Measurements from ENCODE around the gene HSD17B12. TPM values are rescaled to one million over a fixed set of nuclear protein-coding genes. Genes with fewer than 3 reads are reported as not detected.

Gene HSD17B12
- total and polyA plus RNA-seq, 3 experiments from 2014 or later, result 26.3 to 37.1 (median 32.3) TPM

DNA sequence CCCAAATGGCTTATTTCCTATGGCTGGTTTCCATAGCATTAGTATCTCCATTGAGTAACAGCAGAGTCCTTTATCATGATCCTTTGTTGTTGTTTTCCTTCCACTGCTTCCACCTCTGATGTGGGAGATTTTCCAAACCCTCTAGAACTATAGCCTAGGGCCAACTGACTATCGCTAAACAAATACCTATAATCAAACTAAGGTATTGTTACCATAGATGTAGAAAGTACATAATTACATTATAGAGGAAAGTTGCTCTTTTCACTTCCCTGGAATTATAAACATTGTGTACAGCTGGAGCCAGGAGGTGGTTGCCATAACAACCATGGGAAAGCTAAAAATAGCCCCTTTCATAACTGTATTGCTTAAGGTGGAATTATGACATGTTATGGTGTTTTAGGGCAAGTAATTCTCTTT is 153.1 kb downstream of the HSD17B12 start:
- no peak overlapping the region for H3K4me3 ChIP-seq (ENCODE audit: low read length)
- H3K36me3 ChIP-seq (ENCODE audit: insufficient read depth, low read length), result no peaks in the 10 kb centered on the region
- H3K4me1 Mint-ChIP-seq, result no peaks in the 10 kb centered on the region
- ChIA-PET POLR2A (interaction anchor here (0.7 kb wide), 1 partner anchor 28 kb away, joined by 3 read pairs; no protein-coding TSS in a partner anchor), CTCF (interaction anchor here (0.9 to 1.2 kb wide), 2 partner anchors 8 to 18 kb away, joined by 3 read pairs; no protein-coding TSS in a partner anchor)
- no peak overlapping the region for H3K27ac Mint-ChIP-seq
- no peaks in the 10 kb centered on the region for H3K27me3 Mint-ChIP-seq
- H3K27me3 ChIP-seq (ENCODE audit: insufficient read depth, low read length, poor library complexity, severe bottlenecking), result no peaks in the 10 kb centered on the region
- H3K36me3 Mint-ChIP-seq, result peaks cover 3 to 19% (median 8%) of the 10 kb centered on the region in 3 donors
- no peak overlapping the region for H3K27ac ChIP-seq (ENCODE audit: low read depth, low read length)
- H3K9me3 Mint-ChIP-seq, result no peaks in the 10 kb centered on the region
- no peak for DNase-seq
- no peaks in the 10 kb centered on the region for H3K4me1 ChIP-seq (ENCODE audit: insufficient read depth, low read length)
- H3K4me3 Mint-ChIP-seq, result no peak overlapping the region
- H3K9me3 ChIP-seq (ENCODE audit: low read length), result no peaks in the 10 kb centered on the region

DNA sequence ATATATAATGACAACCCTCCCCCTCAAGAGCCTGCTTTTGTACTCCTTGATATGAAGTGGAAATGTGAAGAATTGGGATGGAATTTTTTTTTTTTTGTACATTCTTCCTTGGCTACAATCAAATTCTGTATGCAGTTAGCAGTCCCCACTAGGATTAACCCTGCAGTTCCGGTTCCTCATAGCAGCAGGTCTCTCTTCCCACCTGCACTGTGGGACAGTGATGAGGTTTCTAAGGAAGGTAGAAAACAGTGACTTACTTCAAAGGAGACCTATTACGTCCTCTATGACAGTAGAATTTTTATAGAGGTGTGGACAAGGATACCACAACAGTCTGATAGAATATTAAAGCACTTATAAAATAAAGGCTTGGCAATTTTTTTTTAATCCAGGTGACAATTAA is 153.7 kb downstream of the HSD17B12 start:
- no peaks in the 10 kb centered on the region for H3K4me1 ChIP-seq (ENCODE audit: insufficient read depth, low read length)
- no peak overlapping the region for H3K4me3 ChIP-seq (ENCODE audit: low read length)
- no peak overlapping the region for H3K27ac Mint-ChIP-seq
- no peaks in the 10 kb centered on the region for H3K9me3 ChIP-seq (ENCODE audit: low read length)
- no peaks in the 10 kb centered on the region for H3K9me3 Mint-ChIP-seq
- H3K27me3 ChIP-seq (ENCODE audit: insufficient read depth, low read length, poor library complexity, severe bottlenecking), result no peaks in the 10 kb centered on the region
- H3K4me1 Mint-ChIP-seq, result no peaks in the 10 kb centered on the region
- ChIA-PET POLR2A (no interaction called here), CTCF (no interaction called here)
- peaks cover 4 to 23% (median 12%) of the 10 kb centered on the region in 3 donors for H3K36me3 Mint-ChIP-seq
- H3K27ac ChIP-seq (ENCODE audit: low read depth, low read length), result no peak overlapping the region
- H3K36me3 ChIP-seq (ENCODE audit: insufficient read depth, low read length), result no peaks in the 10 kb centered on the region
- no peaks in the 10 kb centered on the region for H3K27me3 Mint-ChIP-seq
- H3K4me3 Mint-ChIP-seq, result no peak overlapping the region
- DNase-seq, result no peak

- Mint-ChIP-seq H3K4me1 (no peaks in the 10 kb centered on the region), H3K9me3 (no peaks in the 10 kb centered on the region), H3K27me3 (no peaks in the 10 kb centered on the region), H3K36me3 (peaks cover 11 to 28% (median 15%) of the 10 kb centered on the region in 3 donors), H3K4me3 (no peak overlapping the region), H3K27ac (no peak overlapping the region)
- ChIA-PET POLR2A (no interaction called here), CTCF (interaction anchor here (2.0 kb wide), 1 partner anchor 9 kb away, joined by 6 read pairs; no protein-coding TSS in a partner anchor)
- H3K36me3 ChIP-seq (ENCODE audit: insufficient read depth, low read length), result no peaks in the 10 kb centered on the region
- no peak overlapping the region for H3K27ac ChIP-seq (ENCODE audit: low read depth, low read length)
- H3K27me3 ChIP-seq (ENCODE audit: insufficient read depth, low read length, poor library complexity, severe bottlenecking), result no peaks in the 10 kb centered on the region
- DNase-seq, result no peak
- no peaks in the 10 kb centered on the region for H3K9me3 ChIP-seq (ENCODE audit: low read length)
- no peak overlapping the region for H3K4me3 ChIP-seq (ENCODE audit: low read length)
- H3K4me1 ChIP-seq (ENCODE audit: insufficient read depth, low read length), result no peaks in the 10 kb centered on the region
Observed at GRCh38 chr11:43835104-43835503, 154.6 kb downstream of the HSD17B12 start.

- Histone ChIP-seq H3K4me3 (ENCODE audit: low read length) (no peak overlapping the region), H3K4me1 (ENCODE audit: insufficient read depth, low read length) (no peaks in the 10 kb centered on the region), H3K36me3 (ENCODE audit: insufficient read depth, low read length) (no peaks in the 10 kb centered on the region), H3K27ac (ENCODE audit: low read depth, low read length) (no peak overlapping the region), H3K9me3 (ENCODE audit: low read length) (no peaks in the 10 kb centered on the region), H3K27me3 (ENCODE audit: insufficient read depth, low read length, poor library complexity, severe bottlenecking) (no peaks in the 10 kb centered on the region)
- Mint-ChIP-seq H3K36me3 (peaks cover 20 to 27% (median 26%) of the 10 kb centered on the region in 3 donors), H3K27ac (no peak overlapping the region), H3K4me3 (no peak overlapping the region), H3K27me3 (no peaks in the 10 kb centered on the region), H3K4me1 (no peaks in the 10 kb centered on the region), H3K9me3 (no peaks in the 10 kb centered on the region)
- POLR2A ChIA-PET, result no interaction called here
- CTCF ChIA-PET, result interaction anchor here (0.7 kb wide), 1 partner anchor 13 kb away, joined by 3 read pairs; no protein-coding TSS in a partner anchor
- DNase-seq, result no peak
Observed at GRCh38 chr11:43837879-43838278, 157.3 kb downstream of the HSD17B12 start.

DNA sequence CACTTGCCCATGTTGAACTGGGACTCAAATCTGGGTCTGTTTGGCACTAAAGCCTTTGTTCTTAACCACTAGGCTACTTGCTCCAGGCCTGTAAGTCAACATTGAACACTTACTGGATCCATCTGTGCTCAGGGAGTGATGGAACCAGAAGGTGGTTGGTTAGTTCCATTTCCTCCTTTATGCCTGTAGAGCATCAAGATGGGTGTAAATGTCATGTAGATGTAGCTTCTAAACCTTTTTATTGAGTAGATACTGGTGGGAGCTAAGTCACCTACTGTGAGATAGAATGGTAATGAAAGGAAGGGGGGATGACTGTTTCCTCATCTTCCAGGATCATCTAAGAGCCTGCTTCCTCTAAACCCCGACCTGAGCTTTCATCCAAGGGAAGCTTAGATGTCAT is 161.5 kb downstream of the HSD17B12 start:
- Mint-ChIP-seq H3K27ac (no peak overlapping the region), H3K4me3 (no peak overlapping the region), H3K27me3 (no peaks in the 10 kb centered on the region), H3K36me3 (peaks cover 23 to 28% (median 26%) of the 10 kb centered on the region in 3 donors), H3K4me1 (no peaks in the 10 kb centered on the region), H3K9me3 (no peaks in the 10 kb centered on the region)
- Histone ChIP-seq H3K27ac (ENCODE audit: low read depth, low read length) (no peak overlapping the region), H3K36me3 (ENCODE audit: insufficient read depth, low read length) (no peaks in the 10 kb centered on the region), H3K4me1 (ENCODE audit: insufficient read depth, low read length) (no peaks in the 10 kb centered on the region), H3K4me3 (ENCODE audit: low read length) (no peak overlapping the region), H3K27me3 (ENCODE audit: insufficient read depth, low read length, poor library complexity, severe bottlenecking) (no peaks in the 10 kb centered on the region), H3K9me3 (ENCODE audit: low read length) (no peaks in the 10 kb centered on the region)
- CTCF ChIA-PET, result interaction anchor here (2.2 kb wide), 1 partner anchor 10 kb away, joined by 9 read pairs; no protein-coding TSS in a partner anchor
- DNase-seq, result no peak
- POLR2A ChIA-PET, result no interaction called here

GRCh38 chr11:43845816-43846215 is 165.3 kb downstream of the HSD17B12 start:
- Mint-ChIP-seq H3K27me3 (no peaks in the 10 kb centered on the region), H3K4me1 (peaks cover 0 to 6% (median 2%) of the 10 kb centered on the region in 3 donors), H3K9me3 (no peaks in the 10 kb centered on the region), H3K27ac (no peak overlapping the region), H3K36me3 (peaks cover 9 to 12% (median 9%) of the 10 kb centered on the region in 3 donors), H3K4me3 (no peak overlapping the region)
- Histone ChIP-seq H3K4me3 (ENCODE audit: low read length) (no peak overlapping the region), H3K27ac (ENCODE audit: low read depth, low read length) (no peak overlapping the region), H3K36me3 (ENCODE audit: insufficient read depth, low read length) (no peaks in the 10 kb centered on the region), H3K27me3 (ENCODE audit: insufficient read depth, low read length, poor library complexity, severe bottlenecking) (no peaks in the 10 kb centered on the region), H3K4me1 (ENCODE audit: insufficient read depth, low read length) (no peaks in the 10 kb centered on the region), H3K9me3 (ENCODE audit: low read length) (no peaks in the 10 kb centered on the region)
- ChIA-PET CTCF (no interaction called here), POLR2A (no interaction called here)
- DNase-seq, result no peak

- ChIA-PET POLR2A (no interaction called here), CTCF (interaction anchor here (0.6 to 1.5 kb wide), 7 partner anchors 8 to 36 kb away, joined by 3 to 9 read pairs (median 3); no protein-coding TSS in a partner anchor)
- no peaks in the 10 kb centered on the region for H3K4me1 ChIP-seq (ENCODE audit: insufficient read depth, low read length)
- no peaks in the 10 kb centered on the region for H3K36me3 ChIP-seq (ENCODE audit: insufficient read depth, low read length)
- H3K9me3 ChIP-seq (ENCODE audit: low read length), result no peaks in the 10 kb centered on the region
- DNase-seq, result peak; percentile 3 to 59 (median 19)
- Mint-ChIP-seq H3K4me3 (no peak overlapping the region), H3K36me3 (peaks cover 0 to 23% (median 5%) of the 10 kb centered on the region in 3 donors), H3K9me3 (no peaks in the 10 kb centered on the region), H3K4me1 (peaks cover 0 to 6% (median 2%) of the 10 kb centered on the region in 3 donors), H3K27me3 (no peaks in the 10 kb centered on the region), H3K27ac (peak overlapping the region in 1 of 8 donors; percentile 50)
- no peaks in the 10 kb centered on the region for H3K27me3 ChIP-seq (ENCODE audit: insufficient read depth, low read length, poor library complexity, severe bottlenecking)
- no peak overlapping the region for H3K27ac ChIP-seq (ENCODE audit: low read depth, low read length)
- H3K4me3 ChIP-seq (ENCODE audit: low read length), result no peak overlapping the region
Observed at GRCh38 chr11:43852057-43852636, 171.6 kb downstream of the HSD17B12 start.

DNA sequence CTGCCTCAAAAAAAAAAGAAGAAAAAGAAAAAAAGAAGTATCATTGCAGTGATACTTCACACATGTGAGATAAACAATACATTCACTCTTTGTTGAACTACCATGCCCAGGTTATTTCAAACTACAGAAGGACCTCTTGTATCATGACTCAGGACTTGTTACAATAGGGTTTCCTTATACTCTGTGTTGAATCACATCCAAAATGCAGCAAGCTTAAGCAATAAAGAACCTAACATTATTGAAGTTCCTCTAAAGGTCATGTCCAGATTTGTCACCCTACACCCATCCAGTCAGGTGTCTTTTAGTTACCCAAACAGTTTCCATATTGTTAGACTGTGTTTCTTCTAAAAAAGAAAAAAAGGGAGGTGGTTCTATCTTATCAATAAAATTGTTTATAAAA is 173.2 kb downstream of the HSD17B12 start:
- peaks cover 0 to 6% (median 2%) of the 10 kb centered on the region in 3 donors for H3K4me1 Mint-ChIP-seq
- CTCF ChIA-PET, result interaction anchor here (0.8 kb wide), 1 partner anchor 21 kb away, joined by 3 read pairs; no protein-coding TSS in a partner anchor
- Histone ChIP-seq H3K9me3 (ENCODE audit: low read length) (no peaks in the 10 kb centered on the region), H3K4me3 (ENCODE audit: low read length) (no peak overlapping the region), H3K27me3 (ENCODE audit: insufficient read depth, low read length, poor library complexity, severe bottlenecking) (no peaks in the 10 kb centered on the region), H3K4me1 (ENCODE audit: insufficient read depth, low read length) (no peaks in the 10 kb centered on the region), H3K27ac (ENCODE audit: low read depth, low read length) (no peak overlapping the region), H3K36me3 (ENCODE audit: insufficient read depth, low read length) (no peaks in the 10 kb centered on the region)
- H3K27ac Mint-ChIP-seq, result peak overlapping the region in 1 of 8 donors; percentile 21
- no peak overlapping the region for H3K4me3 Mint-ChIP-seq
- peaks cover 0 to 23% (median 3%) of the 10 kb centered on the region in 3 donors for H3K36me3 Mint-ChIP-seq
- no peaks in the 10 kb centered on the region for H3K9me3 Mint-ChIP-seq
- DNase-seq, result no peak
- no peaks in the 10 kb centered on the region for H3K27me3 Mint-ChIP-seq
- POLR2A ChIA-PET, result no interaction called here
